A673 (cell line): Measurements from ENCODE around the gene FOXO1. TPM values are rescaled to one million over a fixed set of nuclear protein-coding genes. Genes with fewer than 3 reads are reported as not detected.

Source experiments
- BruUV-seq: library from RNA; stranded (reverse); fragments of 400-500 nt; replicated peaks from 2 replicates; lab custom pipeline; 2021; lab: Mats Ljungman, UMichigan
- CTCF ChIA-PET: fragments of 300-600 bp; sonication (Branson Sonifier 250); formaldehyde crosslinking; loops from one replicate; lab custom pipeline; 2022; ENCODE audit warnings: antibody characterized with exemption; lab: Charles Lee
- POLR2A ChIA-PET: fragments of 300-600 bp; sonication (Branson Sonifier 250); formaldehyde crosslinking; loops from one replicate; lab custom pipeline; 2022; ENCODE audit warnings: antibody characterized with exemption; ENCODE audit not compliant: low non-redundant PET; lab: Charles Lee
- DNase-seq: peaks from one replicate; pipeline ENCODE4 v3.0.0-alpha.2; 2015; ENCODE audit warnings: low spot score
- H3K27ac ChIP-seq: fragments of 200-600 bp; sonication (generic); 2 replicates; pipeline ENCODE4 v1.5.1; 2016; ENCODE audit warnings: mixed run types, low read depth, mild to moderate bottlenecking, mixed read lengths, antibody characterized with exemption, low read length; ENCODE audit not compliant: poor library complexity, severe bottlenecking
- H3K27me3 ChIP-seq: fragments of 200-600 bp; sonication (generic); replicated peaks from 2 replicates; pipeline ENCODE4 v1.6.1; 2017; ENCODE audit warnings: mixed run types, low read depth, mild to moderate bottlenecking, mixed read lengths, antibody characterized with exemption, low read length; ENCODE audit not compliant: insufficient read depth, poor library complexity
- H3K36me3 ChIP-seq: fragments of 200-600 bp; sonication (generic); 2 replicates; pipeline ENCODE4 v1.6.1; 2016; ENCODE audit warnings: mixed run types, mild to moderate bottlenecking, mixed read lengths, antibody characterized with exemption, low read length; ENCODE audit not compliant: insufficient read depth, poor library complexity, severe bottlenecking
- H3K4me1 ChIP-seq: fragments of 200-600 bp; sonication (generic); 2 replicates; pipeline ENCODE4 v1.6.1; 2017; ENCODE audit warnings: mixed run types, mild to moderate bottlenecking, mixed read lengths, antibody characterized with exemption, low read length; ENCODE audit not compliant: insufficient read depth, poor library complexity, severe bottlenecking
- H3K4me3 ChIP-seq: fragments of 200-600 bp; sonication (generic); 2 replicates; pipeline ENCODE4 v1.5.1; 2016; ENCODE audit warnings: low read depth, mixed run types, mild to moderate bottlenecking, mixed read lengths, low read length; ENCODE audit not compliant: poor library complexity, severe bottlenecking
- H3K9me3 ChIP-seq: fragments of 200-600 bp; sonication (generic); 2 replicates; pipeline ENCODE4 v1.6.1; 2016; ENCODE audit warnings: mixed run types, low read depth, mild to moderate bottlenecking, mixed read lengths, antibody characterized with exemption, low read length; ENCODE audit not compliant: poor library complexity, severe bottlenecking
- CTCF ChIP-seq: fragments of 300-800, 200-600 bp; sonication (generic); conservative IDR thresholded peaks from 2 replicates; pipeline ENCODE4 v1.5.1; 2017; ENCODE audit warnings: low read depth, mild to moderate bottlenecking, antibody characterized with exemption, low read length, moderate library complexity, mixed read lengths
- EZH2 ChIP-seq: fragments of 200-600 bp; sonication (generic); IDR thresholded peaks from 2 replicates; pipeline ENCODE4 v1.6.1; 2017; ENCODE audit warnings: borderline replicate concordance, low read depth, mild to moderate bottlenecking, mixed read lengths, antibody characterized with exemption, low read length; ENCODE audit not compliant: poor library complexity, severe bottlenecking
- intact Hi-C: fragments of 100-400 bp; cut with micrococcal nuclease; formaldehyde crosslinking; loops from one replicate; pipeline ENCODE4 v1.10.0; 2022; ENCODE audit not compliant: unreplicated experiment
- total RNA-seq: library from RNA; stranded (reverse); gene quantifications from 2 replicates; pipeline ENCODE4 v1.2.3, GENCODE V29; 2021

Gene FOXO1
- total RNA-seq, 1 experiment from 2014 or later, result 2.9 TPM

DNA sequence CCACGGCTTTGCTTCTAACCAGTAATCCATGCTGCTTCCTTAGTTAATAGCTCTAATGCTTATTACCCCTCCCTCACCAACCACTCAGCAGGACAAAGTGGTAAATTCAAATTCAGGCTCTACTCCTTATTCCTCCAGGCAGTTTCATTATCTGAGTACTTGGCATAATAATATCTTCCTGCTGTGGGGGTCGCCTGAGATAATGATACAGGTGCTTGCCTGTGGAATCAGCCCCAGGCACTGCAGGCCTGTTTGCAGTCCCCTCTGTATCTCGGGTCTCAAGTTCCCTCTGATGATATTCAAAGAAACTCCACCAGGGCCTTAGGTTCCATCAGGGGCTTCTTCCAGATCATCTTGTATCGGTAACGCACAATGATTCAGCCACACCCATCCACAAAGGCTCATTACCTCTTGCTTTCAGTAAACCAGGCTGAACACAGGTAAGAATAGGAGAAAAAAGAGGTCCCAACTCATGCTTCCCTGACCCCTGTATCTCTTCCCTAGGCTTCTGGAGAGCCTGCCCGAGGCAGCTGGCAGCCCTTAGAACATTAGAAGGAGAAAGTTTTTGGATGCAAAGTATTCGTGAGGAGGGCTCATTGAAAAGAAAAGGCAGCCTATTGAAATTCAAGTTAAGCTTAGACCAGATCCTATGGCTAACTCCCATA, 14.3 kb upstream of the FOXO1 start:
- Histone ChIP-seq H3K36me3 (no peaks in the 10 kb centered on the region), H3K9me3 (no peaks in the 10 kb centered on the region), H3K27me3 (no peaks in the 10 kb centered on the region), H3K27ac (no peak overlapping the region), H3K4me3 (no peak overlapping the region), H3K4me1 (no peaks in the 10 kb centered on the region)
- intact Hi-C loops, result loop anchor here (5.0 kb wide), 1 partner anchor 898 kb away; no protein-coding TSS in a partner anchor
- DNase-seq, result no peak
- BruUV-seq, result no TSS peak
- TF ChIP-seq EZH2 (no peak), CTCF (no peak)
- CTCF ChIA-PET, result no interaction called here
- POLR2A ChIA-PET, result no interaction called here

- no peaks in the 10 kb centered on the region for H3K4me1 ChIP-seq
- BruUV-seq, result no TSS peak
- H3K36me3 ChIP-seq, result no peaks in the 10 kb centered on the region
- no peak for DNase-seq
- H3K27ac ChIP-seq, result no peak overlapping the region
- ChIA-PET CTCF (no interaction called here), POLR2A (no interaction called here)
- no peaks in the 10 kb centered on the region for H3K27me3 ChIP-seq
- no peak overlapping the region for H3K4me3 ChIP-seq
- intact Hi-C loops, result no loop called here
- H3K9me3 ChIP-seq, result no peaks in the 10 kb centered on the region
- no peak for TF ChIP-seq CTCF
Observed at GRCh38 chr13:40679480-40679985, 13.1 kb upstream of the FOXO1 start.

DNA sequence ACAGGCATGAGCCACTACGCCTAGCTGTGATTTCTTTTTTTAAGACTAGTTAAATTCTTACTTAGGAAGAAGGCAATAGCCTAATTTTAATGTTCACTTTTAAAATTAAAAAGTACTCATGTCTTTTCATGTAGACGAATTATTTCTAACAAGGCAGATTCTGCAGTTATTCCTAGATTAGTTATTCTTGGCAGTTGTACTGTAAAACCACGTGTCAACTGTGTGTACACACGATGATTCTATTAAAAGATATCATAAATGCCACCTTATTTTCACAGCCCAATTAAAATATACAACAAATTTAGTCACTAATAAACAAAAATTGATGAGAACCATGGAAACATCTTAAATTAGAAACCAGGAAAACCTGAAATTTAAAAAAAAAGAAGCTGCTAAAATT, 10.6 kb upstream of the FOXO1 start:
- POLR2A ChIA-PET, result no interaction called here
- BruUV-seq, result no TSS peak
- Histone ChIP-seq H3K27me3 (no peaks in the 10 kb centered on the region), H3K9me3 (no peaks in the 10 kb centered on the region), H3K36me3 (no peaks in the 10 kb centered on the region), H3K4me3 (no peak overlapping the region), H3K27ac (no peak overlapping the region), H3K4me1 (peaks cover 13% of the 10 kb centered on the region)
- CTCF ChIA-PET, result no interaction called here
- TF ChIP-seq CTCF (no peak), EZH2 (no peak)
- intact Hi-C loops, result no loop called here
- DNase-seq, result no peak
